HG03280 (cell line): Measurements from ENCODE around the gene PEX11G.

Source experiments
- ATAC-seq: cut with Tn5 transposase; IDR thresholded peaks from one replicate; pipeline ENCODE4 v1.9.1; 2021; ENCODE audit warnings: mild to moderate bottlenecking, moderate library complexity; ENCODE audit not compliant: unreplicated experiment

Gene PEX11G

GRCh38 chr19:7488736-7489353, at the start of gene PEX11G:
PEX11G (minus strand) TSS chr19:7489035; CDS start chr19:7489010, 25 bp downstream.
- peak; percentile 91 for ATAC-seq

GRCh38 chr19:7535998-7536695, 47.3 kb upstream of the PEX11G start:
- ATAC-seq = no peak

DNA sequence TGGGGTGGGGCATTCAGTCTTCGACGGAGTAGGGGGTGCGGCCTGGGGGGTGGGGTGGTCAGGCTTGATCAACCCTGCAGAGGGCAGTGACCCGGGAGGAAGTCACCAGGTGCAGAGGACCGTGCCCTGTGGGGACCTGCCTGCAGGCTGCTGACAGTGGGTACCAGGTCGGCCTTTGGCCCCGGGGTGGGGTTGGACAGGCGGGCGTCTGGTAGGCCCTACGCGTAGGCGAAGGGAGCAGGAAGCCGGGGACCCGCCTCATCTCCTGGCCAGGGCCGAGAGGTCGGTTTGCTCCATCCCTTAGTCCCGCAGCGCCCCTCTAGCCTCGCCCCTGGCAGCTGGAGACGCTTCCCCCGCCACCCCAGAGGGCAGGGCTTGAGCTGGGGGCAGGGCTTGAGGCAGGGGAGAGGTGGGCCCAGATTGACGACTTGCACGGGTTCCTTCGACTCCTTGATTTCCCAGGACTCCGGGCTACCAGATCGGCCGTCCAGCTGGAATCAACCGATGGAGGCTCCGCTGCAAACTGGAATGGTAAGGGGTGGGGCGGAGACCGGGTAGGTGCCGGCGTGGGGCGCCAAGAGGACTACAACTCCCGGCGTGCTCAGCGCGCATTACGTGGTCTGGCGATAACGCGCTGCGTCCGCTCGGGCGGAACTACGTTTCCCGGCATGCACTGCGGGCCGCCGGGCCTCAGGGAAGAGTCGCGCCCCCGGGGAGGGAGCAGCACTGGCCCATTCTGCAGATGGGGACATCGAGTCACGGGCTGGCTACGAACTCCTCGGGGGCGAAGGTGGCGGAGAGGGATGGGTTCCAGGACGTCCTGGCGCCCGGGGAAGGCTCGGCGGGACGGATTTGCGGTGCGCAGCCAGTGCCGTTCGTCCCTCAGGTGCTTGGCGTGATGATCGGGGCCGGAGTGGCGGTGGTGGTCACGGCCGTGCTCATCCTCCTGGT, 46.5 kb upstream of the PEX11G start, which contains the start of gene PNPLA6:
PNPLA6 (plus strand) TSS at position 671 of the 951 bp plus-strand sequence; CDS start at position 743, 72 bp downstream.
- ATAC-seq = peak; percentile 78

DNA sequence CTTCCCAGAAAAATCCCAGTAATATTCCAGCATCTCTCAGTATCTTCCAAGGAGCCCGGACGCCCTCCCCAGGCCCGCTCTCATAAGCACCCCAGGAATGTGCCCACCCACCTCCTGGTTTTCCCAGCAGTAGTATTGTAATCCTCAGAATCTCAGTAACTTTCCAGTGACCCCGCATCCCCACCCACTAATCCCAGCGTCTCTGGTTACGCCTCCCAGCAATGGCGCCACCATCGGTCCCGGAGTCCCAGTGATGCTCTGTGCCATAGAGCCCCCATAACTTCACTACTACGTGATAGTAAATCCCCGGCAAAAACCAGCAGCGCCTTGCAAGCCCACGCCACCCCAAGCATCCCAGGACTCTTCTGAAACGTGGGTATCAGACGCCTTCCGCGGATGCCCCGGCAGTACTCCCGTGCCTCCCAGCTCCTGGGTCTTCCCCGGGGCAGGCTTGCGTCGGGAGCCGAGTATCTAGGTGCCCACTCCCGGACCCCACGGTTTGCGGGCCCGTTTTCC, 45.8 kb upstream of the PEX11G start:
- ATAC-seq = no peak

- ATAC-seq = peak; percentile 32
Observed at GRCh38 chr19:7533925-7534480, 45.2 kb upstream of the PEX11G start.

DNA sequence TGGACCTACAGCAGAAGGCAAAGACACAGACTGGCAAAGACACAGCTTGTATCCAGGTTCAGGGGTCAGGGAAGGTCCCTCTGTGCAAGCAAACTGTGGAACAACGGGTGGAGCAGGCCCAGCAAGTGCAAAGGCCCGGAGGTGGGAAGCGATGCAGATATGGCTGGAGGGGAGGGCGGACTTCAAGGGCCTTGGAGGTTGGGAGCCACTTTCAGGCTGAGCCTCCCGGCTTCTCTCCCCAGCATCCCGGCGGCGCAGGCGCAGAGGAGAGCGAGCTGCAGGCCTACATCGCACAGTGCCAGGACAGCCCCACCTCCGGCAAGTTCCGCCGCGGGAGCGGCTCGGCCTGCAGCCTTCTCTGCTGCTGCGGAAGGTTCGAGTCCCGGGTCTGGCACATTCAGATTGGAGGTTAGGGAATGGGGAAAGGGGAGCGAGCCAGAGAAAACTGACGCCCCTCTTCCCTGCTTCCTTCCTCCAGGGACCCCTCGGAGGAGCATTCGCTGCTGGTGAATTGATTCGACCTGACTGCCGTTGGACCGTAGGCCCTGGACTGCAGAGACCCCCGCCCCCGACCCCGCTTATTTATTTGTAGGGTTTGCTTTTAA, 44.5 kb upstream of the PEX11G start:
- no peak for ATAC-seq

- no peak for ATAC-seq
Observed at GRCh38 chr19:7529610-7530490, 41.0 kb upstream of the PEX11G start.

- no peak for ATAC-seq
Observed at GRCh38 chr19:7529246-7529600, 40.4 kb upstream of the PEX11G start.

GRCh38 chr19:7528522-7529245, 39.8 kb upstream of the PEX11G start:
- no peak for ATAC-seq

- ATAC-seq = no peak
Observed at GRCh38 chr19:7528192-7528519, 39.3 kb upstream of the PEX11G start.

DNA sequence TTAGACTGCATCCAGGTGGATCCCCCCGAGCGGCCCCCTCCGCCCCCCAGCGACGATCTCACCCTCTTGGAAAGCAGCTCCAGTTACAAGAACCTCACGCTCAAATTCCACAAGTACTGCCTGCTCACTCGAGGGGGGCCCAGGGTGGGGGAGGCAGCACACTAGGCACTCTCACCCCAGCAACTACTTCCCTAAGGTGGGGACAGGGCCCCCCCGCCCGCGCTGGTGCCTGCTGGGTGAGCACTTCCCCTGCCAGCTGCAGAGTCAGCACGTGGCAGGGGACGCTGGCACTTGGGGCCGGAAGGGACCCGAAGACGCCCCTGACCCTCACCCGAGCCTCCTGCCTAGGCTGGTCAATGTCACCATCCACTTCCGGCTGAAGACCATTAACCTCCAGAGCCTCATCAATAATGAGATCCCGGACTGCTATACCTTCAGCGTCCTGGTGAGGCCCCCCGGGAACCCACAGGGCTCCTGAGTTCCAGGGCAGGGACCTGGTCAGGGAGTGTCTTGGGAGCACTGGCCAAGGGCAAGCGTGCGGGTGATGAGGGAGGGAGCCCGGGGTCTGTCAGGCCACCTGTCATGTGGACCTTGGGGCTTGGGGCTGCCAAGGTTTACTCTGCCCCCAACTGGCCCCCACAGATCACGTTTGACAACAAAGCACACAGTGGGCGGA, 38.8 kb upstream of the PEX11G start:
- no peak for ATAC-seq

GRCh38 chr19:7526059-7526929, 37.5 kb upstream of the PEX11G start:
- ATAC-seq = no peak

DNA sequence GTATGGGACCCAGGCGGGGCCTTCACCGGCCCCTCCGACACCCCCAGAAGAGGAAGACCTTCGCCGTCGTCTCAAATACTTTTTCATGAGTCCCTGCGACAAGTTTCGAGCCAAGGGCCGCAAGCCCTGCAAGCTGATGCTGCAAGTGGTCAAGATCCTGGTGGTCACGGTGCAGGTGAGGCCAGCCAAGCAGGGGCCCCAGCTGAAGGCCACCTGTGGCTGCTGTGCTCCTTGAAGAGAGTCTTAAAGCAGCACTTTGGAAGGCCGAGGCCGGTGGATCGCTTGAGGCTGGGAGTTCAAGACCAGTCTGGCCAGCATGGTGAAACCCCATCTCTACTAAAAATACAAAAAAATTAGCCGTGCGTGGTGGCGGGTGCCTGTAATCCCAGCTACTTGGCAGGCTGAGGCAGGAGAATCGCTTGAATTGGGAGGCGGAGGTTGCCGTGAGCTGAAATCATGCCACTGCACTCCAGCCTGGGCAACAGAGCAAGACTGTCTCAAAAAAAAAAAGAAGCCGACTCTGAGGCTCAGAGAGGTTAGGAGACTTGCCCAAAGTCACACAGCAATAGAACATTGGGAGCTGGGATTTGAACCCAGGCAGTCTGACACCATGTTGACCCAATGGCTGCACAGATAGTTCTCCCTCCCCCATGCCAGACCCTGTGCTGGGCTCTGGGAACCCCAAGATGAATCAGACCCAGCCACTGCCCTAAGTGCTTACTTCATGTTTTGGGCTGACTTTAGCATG, 36.3 kb upstream of the PEX11G start:
- ATAC-seq = no peak

- no peak for ATAC-seq
Observed at GRCh38 chr19:7524523-7524922, 35.7 kb upstream of the PEX11G start.

GRCh38 chr19:7522923-7523667, 34.3 kb upstream of the PEX11G start:
- peak; percentile 7 for ATAC-seq
